NB4 (cell line): ENCODE measurements around the gene DPP10.

Experiments used
- MAX ChIP-seq: IDR thresholded peaks from 2 replicates; pipeline ENCODE4 v1.6.1; 2011; ENCODE audit warnings: low read depth, low read length
- MYC ChIP-seq: IDR thresholded peaks from 2 replicates; pipeline ENCODE4 v1.6.1; 2011; ENCODE audit warnings: low read depth, low read length
- POLR2A ChIP-seq: IDR thresholded peaks from 2 replicates; pipeline ENCODE4 v1.6.1; 2011; ENCODE audit warnings: mild to moderate bottlenecking; ENCODE audit not compliant: insufficient read length; ENCODE audit errors: extremely low read depth
- TF ChIP-seq, protein P1 (sequence below): IDR thresholded peaks from one replicate; pipeline ENCODE4 v1.5.1; 2012; ENCODE audit warnings: low read depth, low read length

DNA sequence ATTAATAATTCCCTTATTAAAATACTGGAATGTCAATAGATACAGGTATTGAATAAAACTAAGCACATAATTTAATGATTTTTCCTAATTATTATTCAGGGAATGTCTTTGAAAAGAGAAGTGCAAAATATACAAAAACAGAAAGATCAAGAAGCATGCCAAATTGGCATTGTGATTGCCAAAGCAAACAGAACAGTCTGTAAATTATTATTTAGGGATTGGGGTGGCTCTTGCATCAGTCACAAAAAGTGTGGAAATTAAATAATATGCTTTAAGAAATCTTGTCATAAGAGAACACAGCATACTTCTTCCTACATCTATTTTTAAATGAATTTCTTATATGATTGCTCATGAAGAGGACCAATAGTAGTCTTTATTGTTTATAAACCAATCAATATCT lies 1211.9 kb downstream of the DPP10 start:
- TF ChIP-seq, protein P1, sequence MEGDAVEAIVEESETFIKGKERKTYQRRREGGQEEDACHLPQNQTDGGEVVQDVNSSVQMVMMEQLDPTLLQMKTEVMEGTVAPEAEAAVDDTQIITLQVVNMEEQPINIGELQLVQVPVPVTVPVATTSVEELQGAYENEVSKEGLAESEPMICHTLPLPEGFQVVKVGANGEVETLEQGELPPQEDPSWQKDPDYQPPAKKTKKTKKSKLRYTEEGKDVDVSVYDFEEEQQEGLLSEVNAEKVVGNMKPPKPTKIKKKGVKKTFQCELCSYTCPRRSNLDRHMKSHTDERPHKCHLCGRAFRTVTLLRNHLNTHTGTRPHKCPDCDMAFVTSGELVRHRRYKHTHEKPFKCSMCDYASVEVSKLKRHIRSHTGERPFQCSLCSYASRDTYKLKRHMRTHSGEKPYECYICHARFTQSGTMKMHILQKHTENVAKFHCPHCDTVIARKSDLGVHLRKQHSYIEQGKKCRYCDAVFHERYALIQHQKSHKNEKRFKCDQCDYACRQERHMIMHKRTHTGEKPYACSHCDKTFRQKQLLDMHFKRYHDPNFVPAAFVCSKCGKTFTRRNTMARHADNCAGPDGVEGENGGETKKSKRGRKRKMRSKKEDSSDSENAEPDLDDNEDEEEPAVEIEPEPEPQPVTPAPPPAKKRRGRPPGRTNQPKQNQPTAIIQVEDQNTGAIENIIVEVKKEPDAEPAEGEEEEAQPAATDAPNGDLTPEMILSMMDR: no peak
- TF ChIP-seq POLR2A: no peak
- TF ChIP-seq MAX: no peak
- TF ChIP-seq MYC: no peak
